ENCODE measurements around the gene TPM1.

DNA sequence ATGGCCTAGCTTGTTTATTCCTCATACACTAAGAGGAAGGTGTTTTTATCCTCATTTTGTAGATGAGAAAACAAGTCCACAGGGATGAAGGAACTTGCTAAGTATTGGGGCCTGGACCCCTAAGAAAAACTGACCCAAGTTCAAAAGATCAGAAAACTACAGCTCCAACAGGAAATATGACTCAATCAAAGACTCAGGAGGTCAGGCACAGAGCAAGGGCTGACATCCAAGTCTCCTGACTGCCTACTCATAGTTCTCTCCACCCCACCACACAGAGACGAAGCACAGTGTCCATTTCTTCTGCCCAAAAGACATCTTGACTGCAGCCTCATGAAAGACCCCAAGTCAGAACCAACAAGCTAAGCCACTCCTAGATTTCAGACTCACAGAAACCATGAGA lies 26.9 kb upstream of the TPM1 start:
- TF ChIP-seq, protein P1, sequence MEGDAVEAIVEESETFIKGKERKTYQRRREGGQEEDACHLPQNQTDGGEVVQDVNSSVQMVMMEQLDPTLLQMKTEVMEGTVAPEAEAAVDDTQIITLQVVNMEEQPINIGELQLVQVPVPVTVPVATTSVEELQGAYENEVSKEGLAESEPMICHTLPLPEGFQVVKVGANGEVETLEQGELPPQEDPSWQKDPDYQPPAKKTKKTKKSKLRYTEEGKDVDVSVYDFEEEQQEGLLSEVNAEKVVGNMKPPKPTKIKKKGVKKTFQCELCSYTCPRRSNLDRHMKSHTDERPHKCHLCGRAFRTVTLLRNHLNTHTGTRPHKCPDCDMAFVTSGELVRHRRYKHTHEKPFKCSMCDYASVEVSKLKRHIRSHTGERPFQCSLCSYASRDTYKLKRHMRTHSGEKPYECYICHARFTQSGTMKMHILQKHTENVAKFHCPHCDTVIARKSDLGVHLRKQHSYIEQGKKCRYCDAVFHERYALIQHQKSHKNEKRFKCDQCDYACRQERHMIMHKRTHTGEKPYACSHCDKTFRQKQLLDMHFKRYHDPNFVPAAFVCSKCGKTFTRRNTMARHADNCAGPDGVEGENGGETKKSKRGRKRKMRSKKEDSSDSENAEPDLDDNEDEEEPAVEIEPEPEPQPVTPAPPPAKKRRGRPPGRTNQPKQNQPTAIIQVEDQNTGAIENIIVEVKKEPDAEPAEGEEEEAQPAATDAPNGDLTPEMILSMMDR (IDR thresholded peaks at IDR 0.05; ENCODE audit: insufficient read depth, low read length, poor library complexity, severe bottlenecking) = no peak
- TF ChIP-seq EZH2phosphoT487 (conservative IDR thresholded peaks at IDR 0.05; ENCODE audit: low read length) = no peak

All from SU-DHL-6 (cell line).